ENCODE results near the gene SERP2.

SERP2 gene

GRCh38 chr13:44389060-44389666, 15.5 kb downstream of the SERP2 start:
- DNase-seq (ENCODE audit: low spot score) = no peak

GRCh38 chr13:44389876-44390275, 16.3 kb downstream of the SERP2 start:
- no peak for DNase-seq (ENCODE audit: low spot score)

GRCh38 chr13:44393391-44393790, 19.8 kb downstream of the SERP2 start:
- DNase-seq (ENCODE audit: low spot score) = peak; percentile 41

GRCh38 chr13:44394658-44395057, 21.0 kb downstream of the SERP2 start:
- no peak for DNase-seq (ENCODE audit: low spot score)

- no peak for DNase-seq (ENCODE audit: low spot score)
Measured at GRCh38 chr13:44395976-44396694, 22.5 kb downstream of the SERP2 start.

- peak; percentile 85 for DNase-seq (ENCODE audit: low spot score)
Measured at GRCh38 chr13:44396701-44397580, 23.3 kb downstream of the SERP2 start.

GRCh38 chr13:44397766-44398223, 24.2 kb downstream of the SERP2 start:
- peak; percentile 45 for DNase-seq (ENCODE audit: low spot score)

GRCh38 chr13:44398606-44399005, 25.0 kb downstream of the SERP2 start:
- DNase-seq (ENCODE audit: low spot score) = no peak

- no peak for DNase-seq (ENCODE audit: low spot score)
Measured at GRCh38 chr13:44399074-44399473, 25.4 kb downstream of the SERP2 start.

- DNase-seq (ENCODE audit: low spot score) = no peak
Measured at GRCh38 chr13:44400736-44401135, 27.1 kb downstream of the SERP2 start.

GRCh38 chr13:44401577-44401976, 28.0 kb downstream of the SERP2 start:
- DNase-seq (ENCODE audit: low spot score) = no peak

- peak; percentile 42 for DNase-seq (ENCODE audit: low spot score)
Measured at GRCh38 chr13:44402899-44403445, 29.3 kb downstream of the SERP2 start.

- DNase-seq (ENCODE audit: low spot score) = peak; percentile 48
Measured at GRCh38 chr13:44403461-44404056, 29.9 kb downstream of the SERP2 start.

GRCh38 chr13:44404261-44405132, 30.9 kb downstream of the SERP2 start:
- DNase-seq (ENCODE audit: low spot score) = no peak

- no peak for DNase-seq (ENCODE audit: low spot score)
Measured at GRCh38 chr13:44406617-44407016, 33.0 kb downstream of the SERP2 start.

GRCh38 chr13:44407379-44407778, 33.8 kb downstream of the SERP2 start:
- DNase-seq (ENCODE audit: low spot score) = no peak

GRCh38 chr13:44407891-44408290, 34.3 kb downstream of the SERP2 start:
- no peak for DNase-seq (ENCODE audit: low spot score)

- no peak for DNase-seq (ENCODE audit: low spot score)
Measured at GRCh38 chr13:44409595-44409994, 36.0 kb downstream of the SERP2 start.

- no peak for DNase-seq (ENCODE audit: low spot score)
Measured at GRCh38 chr13:44410328-44410859, 36.8 kb downstream of the SERP2 start.

GRCh38 chr13:44411841-44412240, 38.2 kb downstream of the SERP2 start:
- DNase-seq (ENCODE audit: low spot score) = no peak

Data from ecto neural progenitor cell (in vitro differentiated cells).